SKM-1 (cell line): ENCODE measurements around the gene SBF2.

Experiments
- DNase-seq: peaks from one replicate; lab custom pipeline; 2025; ENCODE audit not compliant: unreplicated experiment; lab: John Stamatoyannopoulos, UW

The SBF2 gene

GRCh38 chr11:10302359-10302743 lies 8.3 kb upstream of the SBF2 start:
- no peak for DNase-seq

DNA sequence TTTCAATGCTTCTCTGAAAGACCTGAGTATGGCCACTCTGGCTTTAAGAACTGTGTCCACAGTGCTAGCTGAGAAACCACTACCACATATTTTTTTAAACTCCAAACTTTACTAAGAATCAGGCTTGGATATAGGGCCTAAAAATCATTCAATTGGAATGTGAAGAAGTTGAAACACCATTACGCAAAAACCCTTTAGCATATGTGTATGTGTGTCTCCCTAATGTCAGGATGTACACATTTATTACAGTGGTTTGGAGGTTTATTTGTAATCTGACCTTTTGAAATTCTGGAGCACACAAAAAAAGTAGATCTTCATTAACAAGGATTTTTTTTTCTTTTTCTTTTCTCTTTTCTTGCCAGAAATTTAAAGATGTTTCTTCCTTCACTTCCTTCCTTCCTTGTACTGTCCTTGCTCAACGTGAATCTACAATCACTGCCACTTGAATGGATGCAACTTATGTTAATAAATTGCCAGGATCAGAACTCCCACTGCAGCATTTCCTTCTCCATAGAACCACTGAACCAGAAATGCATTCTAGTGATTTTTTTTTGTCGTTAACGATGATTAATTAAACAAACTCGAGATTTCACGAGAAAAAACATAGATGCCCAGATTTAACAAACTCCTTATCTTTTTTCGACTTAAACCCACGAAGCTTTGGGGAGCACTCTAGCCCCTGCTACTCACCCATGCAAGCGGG lies 7.8 kb upstream of the SBF2 start:
- DNase-seq, result no peak

- no peak for DNase-seq
These were observed 4.3 kb upstream of the SBF2 start for GRCh38 chr11:10298342-10298741.

- no peak for DNase-seq
These were observed 1.3 kb upstream of the SBF2 start for GRCh38 chr11:10295064-10295901.

DNA sequence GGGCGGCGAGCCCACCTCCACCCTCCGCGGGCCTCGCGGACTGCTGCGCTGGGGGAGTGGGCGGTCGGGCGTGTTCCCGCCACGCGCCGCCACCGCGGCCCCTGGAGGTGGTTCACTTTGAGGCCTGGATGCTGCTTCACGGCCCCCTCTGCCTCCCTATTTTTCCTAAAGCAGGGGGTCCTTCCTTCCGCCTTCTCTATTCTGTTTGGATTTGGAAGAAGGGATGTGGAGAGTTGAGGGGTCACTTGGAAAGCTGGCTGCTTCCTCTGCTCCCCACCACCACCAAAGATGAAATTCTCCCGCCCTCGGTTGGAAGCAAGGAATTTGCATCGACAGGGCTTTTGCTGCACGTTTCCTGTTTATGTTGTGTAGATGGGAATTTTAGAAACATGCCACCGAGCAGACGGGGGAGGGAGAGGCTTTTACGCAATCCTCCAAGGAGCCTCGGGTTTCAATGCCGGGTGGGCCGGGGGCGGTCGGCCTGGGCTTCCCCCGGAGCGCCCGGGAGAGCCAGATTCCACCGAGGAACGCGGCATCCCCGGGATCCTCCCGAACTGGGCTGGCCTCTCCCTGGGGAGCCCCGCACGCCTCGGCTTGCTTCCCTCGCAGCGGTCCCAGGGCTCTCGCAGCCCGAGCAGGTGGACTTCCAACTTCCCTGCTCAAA lies 403 bp upstream of the SBF2 start:
- no peak for DNase-seq

GRCh38 chr11:10291801-10292638 lies 2.0 kb downstream of the SBF2 start:
- DNase-seq, result no peak

DNA sequence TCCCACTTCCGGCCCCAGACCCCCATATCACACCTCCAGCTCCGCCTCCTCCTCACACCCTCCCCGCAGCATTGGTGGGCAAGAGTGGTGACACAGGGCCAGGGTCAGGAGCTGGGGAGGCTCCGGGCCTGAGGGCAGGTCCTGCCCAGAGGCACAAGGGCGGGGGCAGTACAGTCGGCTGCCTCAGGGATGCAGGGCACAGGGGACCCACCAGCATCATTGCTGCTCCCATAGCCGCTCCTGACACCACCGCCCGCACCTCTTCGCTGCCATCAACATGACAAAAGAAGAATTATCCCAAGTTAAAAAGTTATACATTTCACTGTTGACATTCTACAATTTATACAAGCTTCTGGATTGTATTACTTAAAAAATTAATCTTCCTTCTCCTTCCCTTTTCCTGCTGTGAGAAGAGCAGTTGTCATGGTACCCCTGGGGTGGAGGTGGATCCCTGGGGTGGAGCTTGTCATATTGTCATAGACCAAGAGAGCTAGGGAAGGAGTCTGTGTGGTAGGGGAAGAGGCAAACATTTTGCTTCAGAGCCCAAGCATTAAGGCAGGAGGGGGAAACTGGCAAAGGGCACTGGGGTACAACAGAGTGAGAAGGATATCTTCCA lies 4.1 kb downstream of the SBF2 start:
- DNase-seq, result no peak

- no peak for DNase-seq
These were observed 4.9 kb downstream of the SBF2 start for GRCh38 chr11:10288881-10289764.

DNA sequence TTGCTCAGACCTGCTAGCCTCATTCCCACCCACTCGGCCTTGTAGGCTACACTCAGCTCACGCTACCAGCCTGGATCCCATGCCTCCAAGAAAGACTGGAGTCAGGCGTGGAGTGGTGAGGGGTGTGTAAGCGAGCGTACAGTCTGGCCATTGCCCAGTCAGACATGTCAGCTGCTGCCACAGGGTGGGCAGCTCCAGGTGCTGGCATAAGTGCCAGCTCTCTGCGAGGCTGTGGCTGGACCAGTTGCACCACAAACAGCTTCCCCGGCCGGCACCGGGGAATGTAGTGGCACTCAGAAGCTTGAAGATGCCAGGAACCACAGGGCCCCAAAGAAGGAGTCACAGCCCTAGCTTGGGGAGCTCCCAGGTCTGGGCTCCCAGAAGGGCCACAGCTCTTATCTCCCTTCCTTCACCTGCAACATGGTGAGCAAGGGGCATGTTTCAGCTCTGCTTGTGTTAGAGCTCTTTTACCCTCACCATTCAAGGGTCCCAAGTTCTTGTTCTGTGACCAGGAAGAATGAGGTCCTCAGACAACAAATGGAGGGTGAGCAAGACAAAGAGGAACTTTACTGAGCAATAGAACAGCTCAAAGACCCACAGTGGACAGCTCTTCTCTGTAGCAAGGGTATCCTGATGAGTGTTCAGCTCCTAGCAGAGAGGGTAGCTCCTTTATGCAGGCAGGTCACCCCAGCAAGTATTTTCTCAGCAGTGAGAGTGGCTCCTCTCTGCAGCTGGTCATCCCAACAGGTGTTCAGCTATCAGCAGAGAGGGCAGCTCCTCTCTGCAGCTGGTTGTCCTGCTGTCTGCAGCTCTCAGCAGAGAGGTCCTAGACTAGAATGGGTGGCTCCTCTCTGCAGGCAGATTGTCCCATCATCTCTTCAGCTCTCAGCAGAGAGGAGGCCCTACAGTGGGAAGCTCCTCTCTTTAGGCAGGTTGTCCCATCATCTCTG lies 6.0 kb downstream of the SBF2 start:
- no peak for DNase-seq

DNA sequence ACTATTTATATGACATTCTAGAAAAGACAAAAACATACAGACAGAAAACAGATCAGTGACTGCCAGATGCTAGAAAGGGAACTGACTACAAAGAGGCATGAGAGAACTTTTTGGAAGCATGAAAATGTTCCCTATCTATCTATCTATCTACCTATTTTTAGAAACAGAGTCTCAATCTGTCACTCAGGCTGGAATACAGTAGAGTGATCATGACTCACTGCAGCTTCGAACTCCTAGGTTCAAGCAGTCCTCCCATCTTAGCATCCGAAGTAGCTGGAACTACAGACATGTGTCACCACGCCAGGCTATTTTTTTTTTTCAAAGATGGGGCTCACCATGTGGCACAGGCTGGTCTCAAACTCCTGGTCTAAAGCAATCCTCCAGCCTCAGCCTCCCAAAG lies 6.9 kb downstream of the SBF2 start:
- no peak for DNase-seq

GRCh38 chr11:10285148-10285802 lies 8.7 kb downstream of the SBF2 start:
- no peak for DNase-seq

- no peak for DNase-seq
These were observed 10.0 kb downstream of the SBF2 start for GRCh38 chr11:10283991-10284390.

- DNase-seq, result no peak
These were observed 11.9 kb downstream of the SBF2 start for GRCh38 chr11:10282117-10282516.

DNA sequence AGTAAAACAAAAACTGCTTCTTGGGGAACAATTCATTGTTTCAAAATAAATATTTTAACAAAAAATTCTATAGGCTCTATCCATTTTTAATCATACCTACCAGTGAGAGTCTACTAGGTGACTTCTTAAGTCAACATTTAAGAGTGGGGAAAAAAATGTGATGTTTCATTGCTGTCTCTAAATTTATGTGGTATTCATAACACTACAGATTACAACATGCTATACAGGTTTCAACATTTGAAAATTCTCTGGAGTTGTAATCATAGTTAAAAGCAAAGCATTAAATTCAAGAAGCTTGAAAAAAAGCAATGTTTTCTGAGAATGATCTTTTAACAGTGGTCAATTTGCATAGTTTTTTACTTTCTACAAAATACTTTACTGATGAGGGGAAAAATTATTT lies 18.3 kb downstream of the SBF2 start:
- DNase-seq, result no peak

GRCh38 chr11:10274726-10275125 lies 19.3 kb downstream of the SBF2 start:
- DNase-seq, result no peak

DNA sequence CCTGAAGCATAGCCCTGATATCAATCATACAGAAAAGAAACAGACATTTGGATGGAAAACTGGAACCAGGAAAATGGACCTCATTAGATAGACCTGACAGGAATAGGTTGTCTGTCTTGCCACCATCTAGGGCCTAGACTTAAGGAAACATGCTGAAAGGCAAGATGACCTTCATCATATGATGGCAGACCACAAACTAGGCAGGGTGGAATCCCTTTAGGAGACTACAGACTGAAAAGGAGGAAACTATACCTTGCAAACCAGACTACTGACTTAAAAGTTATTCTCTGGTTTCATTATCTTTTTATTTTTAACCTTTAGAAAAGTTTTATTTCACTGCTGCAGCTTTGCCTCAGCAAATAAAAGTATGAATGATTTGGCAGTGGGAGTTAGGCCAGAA lies 20.3 kb downstream of the SBF2 start:
- DNase-seq, result no peak

DNA sequence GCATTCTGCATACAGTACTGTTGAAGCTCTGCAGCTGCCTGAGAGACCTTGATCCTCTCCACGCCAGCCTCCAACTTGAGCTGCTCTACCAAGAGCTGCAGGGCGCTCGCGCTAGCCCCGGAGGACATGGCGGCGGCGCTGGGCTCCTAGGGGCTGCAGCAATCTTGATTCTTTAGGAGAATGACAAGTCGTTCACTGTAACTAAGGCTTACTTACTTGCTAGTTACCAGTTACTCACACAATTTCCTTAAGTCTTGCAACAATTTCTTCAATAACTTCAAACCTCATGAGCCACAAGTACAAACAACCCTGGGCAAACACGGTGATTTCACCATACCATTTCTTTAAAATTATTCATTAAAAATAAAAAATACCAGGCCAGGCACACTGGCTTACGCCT lies 21.9 kb downstream of the SBF2 start:
- no peak for DNase-seq
